ENCODE data around the gene PRRX2.

PRRX2 gene

DNA sequence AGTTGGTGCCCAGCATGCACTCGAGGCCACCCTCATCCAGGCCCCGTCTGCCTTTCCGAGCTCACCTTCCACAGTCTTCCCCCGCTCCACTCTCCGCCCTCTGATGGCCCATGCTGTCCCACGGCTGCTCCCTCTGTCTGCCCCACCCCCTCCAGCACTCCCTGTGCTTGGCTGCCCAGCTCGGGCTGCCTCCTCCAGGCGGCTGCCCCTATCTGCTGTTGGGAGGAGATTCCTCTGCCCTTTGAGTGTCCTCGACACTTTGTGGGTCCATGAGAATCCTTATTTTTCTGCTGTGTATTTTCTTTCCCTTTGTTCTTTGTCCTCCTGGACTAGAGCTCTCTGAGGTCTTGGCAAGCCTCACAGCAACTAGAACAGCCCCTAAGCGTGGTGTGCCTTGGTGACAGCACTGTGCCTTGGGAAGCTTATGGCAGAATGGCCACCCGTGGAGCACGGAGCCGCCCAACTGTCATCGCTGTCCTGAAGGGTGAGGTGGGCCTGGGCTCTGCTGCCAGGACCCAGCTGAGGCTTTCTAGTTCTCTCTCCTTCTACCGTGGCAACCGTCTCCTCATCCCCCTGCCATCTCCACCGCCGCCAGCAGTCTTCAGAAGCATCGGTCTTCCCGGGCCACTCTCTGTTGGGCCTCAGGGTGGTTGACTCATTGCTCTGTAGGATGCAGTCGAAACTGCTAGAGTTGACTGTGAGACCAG lies 34.3 kb upstream of the PRRX2 start:
- Histone ChIP-seq H3K9me2 (ENCODE audit: low read depth, low read length) (no peaks in the 10 kb centered on the region), H2AFZ (ENCODE audit: low read length) (no peak overlapping the region), H3K9me3 (ENCODE audit: low read length) (no peaks in the 10 kb centered on the region), H3K4me1 (ENCODE audit: insufficient read depth, low read length, severe bottlenecking) (peaks cover 24% of the 10 kb centered on the region), H3K36me3 (ENCODE audit: insufficient read depth, low read length) (peaks cover 80% of the 10 kb centered on the region), H3K4me3 (ENCODE audit: low read depth, low read length, poor library complexity, severe bottlenecking) (no peak overlapping the region), H3K79me2 (ENCODE audit: insufficient read depth, low read length) (peaks cover 60% of the 10 kb centered on the region), H3K4me2 (ENCODE audit: low read length) (no peak overlapping the region), H3K27me3 (ENCODE audit: insufficient read depth, low read length) (no peaks in the 10 kb centered on the region), H4K20me1 (ENCODE audit: insufficient read depth, low read length) (no peaks in the 10 kb centered on the region), H3K9ac (ENCODE audit: low read length) (no peak overlapping the region), H3K27ac (ENCODE audit: low read depth, low read length, poor library complexity, severe bottlenecking) (no peak overlapping the region), H3F3A (ENCODE audit: insufficient read depth, low read length) (no peaks in the 10 kb centered on the region)
- TF ChIP-seq CTCF (IDR thresholded peaks at IDR 0.05; ENCODE audit: low read length) = no peak
- TF ChIP-seq EZH2 (IDR thresholded peaks at IDR 0.05; ENCODE audit: borderline replicate concordance, low read length) = no peak

- no peaks in the 10 kb centered on the region for H3K9me3 ChIP-seq (ENCODE audit: low read length)
- H3K4me2 ChIP-seq (ENCODE audit: low read length) = no peak overlapping the region
- no peaks in the 10 kb centered on the region for H3K9me2 ChIP-seq (ENCODE audit: low read depth, low read length)
- H3K36me3 ChIP-seq (ENCODE audit: insufficient read depth, low read length) = peaks cover 83% of the 10 kb centered on the region
- H4K20me1 ChIP-seq (ENCODE audit: insufficient read depth, low read length) = no peaks in the 10 kb centered on the region
- peaks cover 56% of the 10 kb centered on the region for H3K79me2 ChIP-seq (ENCODE audit: insufficient read depth, low read length)
- no peaks in the 10 kb centered on the region for H3K27me3 ChIP-seq (ENCODE audit: insufficient read depth, low read length)
- H2AFZ ChIP-seq (ENCODE audit: low read length) = no peak overlapping the region
- no peaks in the 10 kb centered on the region for H3F3A ChIP-seq (ENCODE audit: insufficient read depth, low read length)
- TF ChIP-seq EZH2 (IDR thresholded peaks at IDR 0.05; ENCODE audit: borderline replicate concordance, low read length) (no peak), CTCF (IDR thresholded peaks at IDR 0.05; ENCODE audit: low read length) (no peak)
- H3K4me3 ChIP-seq (ENCODE audit: low read depth, low read length, poor library complexity, severe bottlenecking) = no peak overlapping the region
- no peak overlapping the region for H3K9ac ChIP-seq (ENCODE audit: low read length)
- H3K4me1 ChIP-seq (ENCODE audit: insufficient read depth, low read length, severe bottlenecking) = peaks cover 24% of the 10 kb centered on the region
- no peak overlapping the region for H3K27ac ChIP-seq (ENCODE audit: low read depth, low read length, poor library complexity, severe bottlenecking)
Observed at GRCh38 chr9:129631674-129632129, 33.7 kb upstream of the PRRX2 start.

- no peaks in the 10 kb centered on the region for H3K27me3 ChIP-seq (ENCODE audit: insufficient read depth, low read length)
Observed at GRCh38 chr9:129632460-129632859, 33.0 kb upstream of the PRRX2 start.

More at GRCh38 chr9:129632460-129632859, 33.0 kb upstream of the PRRX2 start:
- Histone ChIP-seq H3F3A (ENCODE audit: insufficient read depth, low read length) (no peaks in the 10 kb centered on the region), H3K79me2 (ENCODE audit: insufficient read depth, low read length) (peaks cover 48% of the 10 kb centered on the region), H2AFZ (ENCODE audit: low read length) (no peak overlapping the region), H3K9me2 (ENCODE audit: low read depth, low read length) (no peaks in the 10 kb centered on the region), H3K9me3 (ENCODE audit: low read length) (no peaks in the 10 kb centered on the region), H3K9ac (ENCODE audit: low read length) (no peak overlapping the region), H3K36me3 (ENCODE audit: insufficient read depth, low read length) (peaks cover 91% of the 10 kb centered on the region), H3K27ac (ENCODE audit: low read depth, low read length, poor library complexity, severe bottlenecking) (no peak overlapping the region), H3K4me3 (ENCODE audit: low read depth, low read length, poor library complexity, severe bottlenecking) (no peak overlapping the region), H3K4me2 (ENCODE audit: low read length) (no peak overlapping the region), H4K20me1 (ENCODE audit: insufficient read depth, low read length) (no peaks in the 10 kb centered on the region), H3K4me1 (ENCODE audit: insufficient read depth, low read length, severe bottlenecking) (peaks cover 19% of the 10 kb centered on the region)
- no peak for TF ChIP-seq EZH2 (IDR thresholded peaks at IDR 0.05; ENCODE audit: borderline replicate concordance, low read length)
- no peak for TF ChIP-seq CTCF (IDR thresholded peaks at IDR 0.05; ENCODE audit: low read length)

All from OCI-LY1 (cell line).